ENCODE data around the gene AARSD1.
"Not testable (repeated sequence)": the region's sequence is repeated elsewhere in the genome, so short reads cannot be mapped to it uniquely, and the experiment has no call there.

- not testable (repeated sequence) for TF ChIP-seq CTCF (IDR thresholded peaks at IDR 0.05); ZFX (IDR thresholded peaks at IDR 0.05; ENCODE audit: borderline replicate concordance)
Measured at GRCh38 chr17:42973323-42973722, 9.1 kb upstream of the AARSD1 start.

All from 22Rv1 (cell line).